Fibroblast of villous mesenchyme (primary cell): ENCODE results near the gene ATAD3A. TPM values are rescaled to one million over a fixed set of nuclear protein-coding genes. Genes with fewer than 3 reads are reported as not detected.

Source experiments
- DNase-seq: peaks from one replicate; pipeline ENCODE4 v3.0.0-alpha.2; 2010; ENCODE audit warnings: low read depth
- H3K4me3 ChIP-seq: 2 replicates; pipeline ENCODE4 v1.5.1; 2011; ENCODE audit warnings: low read depth, mild to moderate bottlenecking, low read length
- total RNA-seq: library from RNA; depleted of rRNA; stranded (reverse); fragments of >200 nt; gene quantifications from 2 replicates; pipeline ENCODE4 v1.2.3, GENCODE V29; 2012
- TF ChIP-seq, protein P1 (sequence below): IDR thresholded peaks from 2 replicates; pipeline ENCODE4 v1.5.1; 2012; ENCODE audit warnings: low read depth, mild to moderate bottlenecking, low read length; ENCODE audit not compliant: insufficient read depth

ATAD3A gene
- total RNA-seq, 1 donor, result 36.7 TPM

GRCh38 chr1:1539310-1540089, 27.5 kb downstream of the ATAD3A start:
- TF ChIP-seq, protein P1, sequence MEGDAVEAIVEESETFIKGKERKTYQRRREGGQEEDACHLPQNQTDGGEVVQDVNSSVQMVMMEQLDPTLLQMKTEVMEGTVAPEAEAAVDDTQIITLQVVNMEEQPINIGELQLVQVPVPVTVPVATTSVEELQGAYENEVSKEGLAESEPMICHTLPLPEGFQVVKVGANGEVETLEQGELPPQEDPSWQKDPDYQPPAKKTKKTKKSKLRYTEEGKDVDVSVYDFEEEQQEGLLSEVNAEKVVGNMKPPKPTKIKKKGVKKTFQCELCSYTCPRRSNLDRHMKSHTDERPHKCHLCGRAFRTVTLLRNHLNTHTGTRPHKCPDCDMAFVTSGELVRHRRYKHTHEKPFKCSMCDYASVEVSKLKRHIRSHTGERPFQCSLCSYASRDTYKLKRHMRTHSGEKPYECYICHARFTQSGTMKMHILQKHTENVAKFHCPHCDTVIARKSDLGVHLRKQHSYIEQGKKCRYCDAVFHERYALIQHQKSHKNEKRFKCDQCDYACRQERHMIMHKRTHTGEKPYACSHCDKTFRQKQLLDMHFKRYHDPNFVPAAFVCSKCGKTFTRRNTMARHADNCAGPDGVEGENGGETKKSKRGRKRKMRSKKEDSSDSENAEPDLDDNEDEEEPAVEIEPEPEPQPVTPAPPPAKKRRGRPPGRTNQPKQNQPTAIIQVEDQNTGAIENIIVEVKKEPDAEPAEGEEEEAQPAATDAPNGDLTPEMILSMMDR, result no peak
- peak overlapping the region; percentile 62 for H3K4me3 ChIP-seq
- peak; percentile 47 for DNase-seq

DNA sequence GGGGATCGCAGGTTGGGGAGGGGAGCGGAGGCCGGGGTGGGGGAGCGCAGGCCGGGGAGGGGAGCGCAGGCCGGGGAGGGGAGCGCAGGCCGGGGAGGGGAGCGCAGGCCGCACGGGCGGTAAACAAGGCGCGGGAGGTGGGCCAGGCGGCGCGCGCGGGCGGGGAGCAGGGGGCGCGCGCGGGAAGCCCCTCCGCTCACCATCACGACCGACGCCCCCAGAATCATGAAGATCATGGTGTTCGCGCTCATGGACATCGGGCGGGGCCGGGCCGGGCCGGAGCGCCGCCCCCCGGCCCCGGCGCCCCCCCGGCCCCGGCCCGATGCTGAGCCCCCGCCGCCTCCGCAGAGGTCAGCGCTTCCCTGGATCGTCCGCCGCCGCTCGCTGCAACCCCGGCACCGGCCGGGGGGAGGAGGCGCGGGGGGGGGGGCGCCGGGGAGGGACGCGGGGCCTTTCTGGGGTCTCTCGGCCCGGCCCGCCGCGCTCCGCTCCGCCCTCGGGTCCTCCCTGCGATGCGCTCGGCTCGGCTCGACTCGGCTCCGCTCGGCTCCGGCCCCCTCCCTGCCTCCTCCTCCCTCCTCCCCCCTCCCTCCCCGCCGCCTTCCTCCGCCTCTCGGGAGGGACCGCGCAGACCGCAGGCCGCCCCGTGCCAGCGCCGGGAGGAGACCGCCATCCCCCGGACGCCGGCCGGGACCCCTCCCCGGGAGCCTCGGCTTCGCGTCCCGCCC, 28.3 kb downstream of the ATAD3A start, which contains the start of gene TMEM240:
Gene TMEM240 (minus strand): TSS at position 535 of the 728 bp plus-strand sequence. CDS start 278 bp downstream, at position 257.
- peak; percentile 79 for DNase-seq
- H3K4me3 ChIP-seq, result peak within 1 kb of the TSS; percentile 62
- TF ChIP-seq, protein P1, result no peak

- TF ChIP-seq, protein P1, result no peak
- peak overlapping the region; percentile 50 for H3K4me3 ChIP-seq
- no peak for DNase-seq
Measured at GRCh38 chr1:1540818-1541628, 29.1 kb downstream of the ATAD3A start.

GRCh38 chr1:1541956-1542765, 30.2 kb downstream of the ATAD3A start:
- DNase-seq, result no peak
- TF ChIP-seq, protein P1, result no peak
- no peak overlapping the region for H3K4me3 ChIP-seq

DNA sequence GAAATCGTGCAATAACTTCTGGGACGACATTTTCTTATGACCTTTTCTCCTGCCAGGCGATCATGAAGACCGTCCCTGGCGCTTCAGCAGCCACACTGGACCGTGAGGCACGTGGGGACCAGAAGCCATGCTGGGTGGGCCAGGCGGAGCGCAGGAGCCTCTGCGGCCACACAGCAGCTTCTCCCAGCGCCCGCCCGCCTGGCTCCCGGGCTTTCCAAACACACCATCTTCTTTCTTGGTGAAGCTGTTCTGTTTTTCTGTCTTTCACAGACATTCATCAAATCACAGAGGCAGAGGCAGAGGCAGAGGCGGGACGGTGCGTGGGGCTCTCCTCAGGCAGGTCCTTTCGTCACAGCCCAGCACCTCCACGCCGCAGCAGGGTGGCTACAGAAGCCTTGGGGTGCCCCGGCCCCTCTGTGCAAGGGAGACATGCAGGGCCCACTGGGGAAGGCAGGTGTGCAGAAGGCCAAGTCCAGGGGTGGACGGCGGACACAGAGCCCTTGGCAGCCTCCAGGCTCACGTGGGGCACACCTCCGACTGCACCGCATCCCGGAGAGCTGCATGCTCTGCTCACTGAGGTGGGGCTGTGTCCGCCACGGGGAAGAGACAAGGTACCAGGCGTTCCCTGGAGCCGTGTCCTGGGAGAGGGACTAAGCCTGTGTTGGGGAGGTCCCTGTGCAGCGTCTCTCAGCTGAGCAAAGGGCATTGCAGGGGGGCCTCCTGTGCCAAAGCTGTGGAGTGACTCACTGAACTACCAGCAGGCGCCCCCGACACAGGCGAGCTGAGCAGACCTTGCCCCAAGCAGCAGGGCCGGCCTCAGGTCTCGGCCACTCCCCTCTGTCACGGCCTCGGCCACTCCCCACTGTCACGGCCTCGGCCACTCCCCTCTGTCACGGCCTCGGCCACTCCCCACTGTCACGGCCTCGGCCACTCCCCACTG, 31.1 kb downstream of the ATAD3A start:
- no peak overlapping the region for H3K4me3 ChIP-seq
- TF ChIP-seq, protein P1, result no peak
- no peak for DNase-seq
